Adrenal gland (tissue), 12 donors: ENCODE measurements around the gene SAMD13. TPM values are rescaled to one million over a fixed set of nuclear protein-coding genes. Genes with fewer than 3 reads are reported as not detected.
A peak's percentile ranks its signal among the peaks of the same experiment; 100 is the strongest.

Experiments used
- DNase-seq, 7 donors: peaks; one replicate each; pipeline ENCODE4 v3.0.0-alpha.2; 2019 to 2020
- H3K27ac ChIP-seq, 5 donors: fragments of 200-600 bp; sonication (generic) in 4 of 5; 1 replicate in 3 of 5; 2 replicates in 2 of 5; pipeline versions ENCODE4 v1.5.1 to v1.8.0; 2016 to 2020; ENCODE audit warnings: mild to moderate bottlenecking in 1 of 5
- H3K27me3 ChIP-seq: fragments of 200-600 bp; 2 replicates; pipeline ENCODE4 v1.8.0; 2021
- H3K36me3 ChIP-seq, 2 donors: fragments of 200-600 bp; replicated peaks in 1 of 2; 1 replicate in 1 of 2; 2 replicates in 1 of 2; pipeline versions ENCODE4 v1.5.1 to v1.8.0; 2018 to 2022
- H3K4me1 ChIP-seq, 2 donors: fragments of 200-600 bp; replicated peaks in 1 of 2; 1 replicate in 1 of 2; 2 replicates in 1 of 2; pipeline versions ENCODE4 v1.5.1 to v1.8.0; 2018 to 2021
- H3K4me3 ChIP-seq, 4 donors: fragments of 200-600 bp; sonication (generic) in 3 of 4; one replicate each; pipeline ENCODE4 v1.5.1; 2016 to 2018
- H3K9me3 ChIP-seq, 3 donors: fragments of 200-600 bp; sonication (generic) in 1 of 3; replicated peaks in 1 of 3; 1 replicate in 2 of 3; 2 replicates in 1 of 3; pipeline versions ENCODE4 v1.5.1 to v1.8.0; 2016 to 2021
- CTCF ChIP-seq, 6 experiments: fragments of 450-650 bp in 4 of 6; fragments of 200-600 bp in 2 of 6; sonication (generic) in 1 of 6; IDR thresholded peaks; 1 replicate in 5 of 6; 2 replicates in 1 of 6; pipeline versions ENCODE4 v1.5.1 to v1.8.0; 2016 to 2021; ENCODE audit warnings: antibody characterized with exemption in 6 of 6, mild to moderate bottlenecking in 2 of 6, moderate library complexity in 1 of 6
- POLR2A ChIP-seq, 2 donors: fragments of 450-650 bp; IDR thresholded peaks; one replicate each; pipeline ENCODE4 v1.6.1; 2017; ENCODE audit warnings: antibody characterized with exemption in 2 of 2, mild to moderate bottlenecking in 2 of 2, moderate library complexity in 1 of 2
- whole genome bisulfite sequencing, 4 donors: extraction: QIAGEN DNeasy Blood & Tissue Kit in 2 of 4; methylation state at CpG; one replicate each; pipeline versions ENCODE4 v1.1.5 to v1.1.7; 2013 to 2017; 5-methylcytosine and 5-hydroxymethylcytosine counted together
- intact Hi-C, 2 donors: fragments of 100-400 bp; cut with DNase I; formaldehyde crosslinking; loops; one replicate each; pipeline versions ENCODE4 v1.14.1 to v1.15.0; 2022 to 2023
- polyA plus RNA-seq, 3 donors: library from polyadenylated mRNA; stranded (reverse); fragments of 200-250 nt in 2 of 3; fragments of 350-450 nt in 1 of 3; fragmentation: Illumina TruSeq in 1 of 3; extraction: RNeasy Lipid Tissue Mini Kit (QIAGEN cat#74804) in 1 of 3; gene quantifications; one replicate each; pipeline ENCODE4 v1.2.3, GENCODE V29; 2013 to 2014
- total RNA-seq, 9 donors: library from RNA; depleted of rRNA in 4 of 9; stranded (reverse); fragments of >200 nt in 4 of 9; fragments of 120-200 nt in 1 of 9; fragmentation: NEBNext Ultra II Directional in 1 of 9; extraction: Animal tissue kit (Norgen Biotek cat#: 25700) in 1 of 9; gene quantifications; one replicate each; pipeline versions ENCODE4 v1.1.0 to v1.2.4, GENCODE V29; 2013 to 2023
- donor health status: healthy with polysubstance abuse.
- donor health status: Bipolar disorder and iron deficiency.
- donor health status: DM: yes; HTN: yes; CAD: no.
- donor health status: DM: no; HTN: no; CAD: no.
- donor health status: DM: no; HTN: no; CAD: no.
- donor health status: DM: yes; HTN: yes; CAD: no.

SAMD13 gene
- total and polyA plus RNA-seq, 12 donors = 1.0 to 8.0 (median 3.4) TPM

- H3K36me3 ChIP-seq = no peaks in the 10 kb centered on the region
- no peak for TF ChIP-seq POLR2A (IDR thresholded peaks at IDR 0.05)
- TF ChIP-seq CTCF (IDR thresholded peaks at IDR 0.05) = no peak
- H3K9me3 ChIP-seq = no peaks in the 10 kb centered on the region
- 91 to 95% (median 93%) methylated on average over 1 of the region's 1 CpG for WGBS, 4 donors
- H3K27me3 ChIP-seq = no peaks in the 10 kb centered on the region
- peaks cover 17 to 32% of the 10 kb centered on the region in 2 donors for H3K4me1 ChIP-seq
- intact Hi-C loops = no loop called here
- DNase-seq = no peak
- no peak overlapping the region for H3K4me3 ChIP-seq
- H3K27ac ChIP-seq = no peak overlapping the region
Measured at GRCh38 chr1:84370266-84370665, 68.8 kb downstream of the SAMD13 start.

- Histone ChIP-seq H3K27me3 (no peaks in the 10 kb centered on the region), H3K4me3 (no peak overlapping the region), H3K36me3 (no peaks in the 10 kb centered on the region), H3K27ac (peak overlapping the region in 4 of 5 donors; percentile 12 to 45 (median 20)), H3K4me1 (peaks cover 11 to 32% of the 10 kb centered on the region in 2 donors), H3K9me3 (no peaks in the 10 kb centered on the region)
- TF ChIP-seq POLR2A (IDR thresholded peaks at IDR 0.05) = peak in 1 of 2 donors; percentile 54
- peak in 2 of 6 experiments; percentile 4 to 26 for TF ChIP-seq CTCF (IDR thresholded peaks at IDR 0.05)
- DNase-seq = peak; percentile 56 to 88 (median 76)
- intact Hi-C loops = no loop called here
- 38 to 53% (median 48%) methylated on average over 4 of the region's 4 CpGs for WGBS, 4 donors
Measured at GRCh38 chr1:84370831-84371394, 69.4 kb downstream of the SAMD13 start.

GRCh38 chr1:84373436-84374141 lies 72.1 kb downstream of the SAMD13 start:
- Histone ChIP-seq H3K4me1 (peaks cover 13 to 44% of the 10 kb centered on the region in 2 donors), H3K36me3 (no peaks in the 10 kb centered on the region), H3K27me3 (no peaks in the 10 kb centered on the region), H3K4me3 (no peak overlapping the region), H3K27ac (no peak overlapping the region), H3K9me3 (no peaks in the 10 kb centered on the region)
- TF ChIP-seq POLR2A (IDR thresholded peaks at IDR 0.05) (no peak), CTCF (IDR thresholded peaks at IDR 0.05) (no peak)
- no peak for DNase-seq
- WGBS, 4 donors = 43 to 69% (median 46%) methylated on average over 2 of the region's 2 CpGs
- intact Hi-C loops = no loop called here

GRCh38 chr1:84374991-84375696 lies 73.6 kb downstream of the SAMD13 start:
- no peaks in the 10 kb centered on the region for H3K9me3 ChIP-seq
- H3K27me3 ChIP-seq = no peaks in the 10 kb centered on the region
- peak in 6 of 7 donors; percentile 39 to 71 (median 50) for DNase-seq
- intact Hi-C loops = no loop called here
- no peak for TF ChIP-seq CTCF (IDR thresholded peaks at IDR 0.05)
- TF ChIP-seq POLR2A (IDR thresholded peaks at IDR 0.05) = no peak
- H3K36me3 ChIP-seq = no peaks in the 10 kb centered on the region
- peaks cover 21 to 55% of the 10 kb centered on the region in 2 donors for H3K4me1 ChIP-seq
- peak overlapping the region in 3 of 5 donors; percentile 17 to 29 (median 18) for H3K27ac ChIP-seq
- no peak overlapping the region for H3K4me3 ChIP-seq
- WGBS, 4 donors = 42 to 59% (median 48%) methylated on average over 5 of the region's 5 CpGs
